SK-N-SH (cell line): ENCODE results near the gene RABL2B. TPM values are rescaled to one million over a fixed set of nuclear protein-coding genes. Genes with fewer than 3 reads are reported as not detected.

Experiments
- CTCF ChIA-PET: fragments of 300-600, 350-600 bp; formaldehyde crosslinking; extraction: SDS; loops from one replicate; lab custom pipeline; 2021; lab: Yijun Ruan, JAX
- POLR2A ChIA-PET: fragments of 350-600 bp; sonication (Branson Sonifier 250); formaldehyde crosslinking; extraction: SDS; loops from one replicate; lab custom pipeline; 2020; ENCODE audit warnings: antibody characterized with exemption, inconsistent platforms; lab: Yijun Ruan, JAX
- DNase-seq: peaks from one replicate; pipeline ENCODE4 v3.0.0; 2012
- H2AFZ ChIP-seq: fragments of 200-600 bp; sonication (generic); 2 replicates; pipeline ENCODE4 v1.8.1; 2016; ENCODE audit warnings: antibody characterized with exemption, mild to moderate bottlenecking, low read depth
- H3F3A ChIP-seq: fragments of 200-600 bp; sonication (generic); replicated peaks from 2 replicates; pipeline ENCODE3; 2016; ENCODE audit warnings: antibody characterized with exemption, mild to moderate bottlenecking; ENCODE audit not compliant: insufficient read depth
- H3K27ac ChIP-seq, 2 experiments: fragments of 200-500 bp in 1 of 2; fragments of 200-600 bp in 1 of 2; sonication (Bioruptor generic) in 1 of 2; sonication (generic), shearing (Covaris generic) in 1 of 2; 2 replicates each; pipeline versions ENCODE4 v1.5.1 to v1.6.1; 2014 to 2016; ENCODE audit warnings: low read depth in 2 of 2, inconsistent platforms in 1 of 2, low read length in 1 of 2, mild to moderate bottlenecking in 1 of 2, mixed read lengths in 1 of 2
- H3K27me3 ChIP-seq: fragments of 200-600 bp; sonication (generic), shearing (Covaris generic); 2 replicates; pipeline ENCODE4 v1.6.1; 2016; ENCODE audit warnings: mixed run types; ENCODE audit not compliant: insufficient read depth
- H3K36me3 ChIP-seq, 2 experiments: fragments of 200-500 bp in 1 of 2; fragments of 200-600 bp in 1 of 2; sonication (Bioruptor generic) in 1 of 2; sonication (generic) in 1 of 2; replicated peaks in 1 of 2; 2 replicates each; pipeline versions ENCODE3 to v1.5.1; 2014 to 2016; ENCODE audit warnings: low read length in 1 of 2, mild to moderate bottlenecking in 1 of 2; ENCODE audit not compliant: insufficient read depth in 2 of 2, control insufficient read depth in 1 of 2
- H3K4me1 ChIP-seq, 2 experiments: fragments of 200-500 bp in 1 of 2; fragments of 200-600 bp in 1 of 2; sonication (Bioruptor generic) in 1 of 2; sonication (generic), shearing (Covaris generic) in 1 of 2; 2 replicates each; pipeline versions ENCODE4 v1.5.1 to v1.6.1; 2014 to 2016; ENCODE audit warnings: low read depth in 1 of 2, low read length in 1 of 2, mixed run types in 1 of 2; ENCODE audit not compliant: insufficient read depth in 2 of 2, control insufficient read depth in 1 of 2
- H3K4me2 ChIP-seq: fragments of 200-600 bp; sonication (generic), shearing (Covaris generic); 2 replicates; pipeline ENCODE4 v1.6.1; 2017; ENCODE audit warnings: mixed run types
- H3K4me3 ChIP-seq, 2 experiments: fragments of 200-500 bp in 1 of 2; fragments of 200-600 bp in 1 of 2; sonication (Bioruptor generic) in 1 of 2; sonication (generic), shearing (Covaris generic) in 1 of 2; 2 replicates each; pipeline versions ENCODE4 v1.5.1 to v1.8.1; 2014 to 2016; ENCODE audit warnings: low read depth in 2 of 2, inconsistent platforms in 1 of 2, low read length in 1 of 2, mild to moderate bottlenecking in 1 of 2, mixed read lengths in 1 of 2, moderate library complexity in 1 of 2
- H3K79me2 ChIP-seq: fragments of 200-600 bp; sonication (generic); 2 replicates; pipeline ENCODE4 v1.8.1; 2017; ENCODE audit warnings: mild to moderate bottlenecking; ENCODE audit not compliant: insufficient read depth
- H3K9ac ChIP-seq: fragments of 200-600 bp; sonication (generic); 2 replicates; pipeline ENCODE4 v1.6.1; 2017; ENCODE audit warnings: mixed run types
- H3K9me2 ChIP-seq: fragments of 200-600 bp; sonication (generic); 2 replicates; pipeline ENCODE4 v1.6.1; 2017; ENCODE audit warnings: mixed run types
- H3K9me3 ChIP-seq: fragments of 200-600 bp; sonication (generic); 2 replicates; pipeline ENCODE4 v1.6.1; 2017; ENCODE audit warnings: mixed run types, mild to moderate bottlenecking, moderate library complexity
- H4K20me1 ChIP-seq: fragments of 200-600 bp; sonication (generic); 2 replicates; pipeline ENCODE4 v1.6.1; 2017; ENCODE audit warnings: mild to moderate bottlenecking, mixed run types; ENCODE audit not compliant: insufficient read depth
- ELF1 ChIP-seq: IDR thresholded peaks from 2 replicates; pipeline ENCODE4 v1.4.0; 2012
- EP300 ChIP-seq, 2 experiments: IDR thresholded peaks; 2 replicates each; pipeline versions ENCODE4 v1.4.0 to v1.6.1; 2012; ENCODE audit warnings: borderline replicate concordance in 1 of 2, low read depth in 1 of 2, low read length in 1 of 2
- EZH2phosphoT487 ChIP-seq: fragments of 200-600 bp; sonication (generic); IDR thresholded peaks from 2 replicates; pipeline ENCODE4 v1.6.1; 2017; ENCODE audit warnings: low read depth, mixed run types, mild to moderate bottlenecking, antibody characterized with exemption, moderate library complexity, borderline replicate concordance
- FOSL2 ChIP-seq: IDR thresholded peaks from 2 replicates; pipeline ENCODE4 v1.4.0; 2012; ENCODE audit warnings: low read depth, mild to moderate bottlenecking, moderate library complexity, borderline replicate concordance
- FOXM1 ChIP-seq: IDR thresholded peaks from 2 replicates; pipeline ENCODE4 v1.4.0; 2012; ENCODE audit warnings: low read depth, mild to moderate bottlenecking
- GABPA ChIP-seq: IDR thresholded peaks from 2 replicates; pipeline ENCODE4 v1.4.0; 2012; ENCODE audit warnings: low read depth, mild to moderate bottlenecking
- GATA2 ChIP-seq: sonication (generic); formaldehyde crosslinking; IDR thresholded peaks from 2 replicates; pipeline ENCODE4 v1.5.0; 2020; ENCODE audit warnings: mild to moderate bottlenecking, missing genetic modification reagents
- MXI1 ChIP-seq: IDR thresholded peaks from 2 replicates; pipeline ENCODE4 v1.6.1; 2012; ENCODE audit warnings: mild to moderate bottlenecking, low read depth, low read length, improper control_type of control experiment
- NFIC ChIP-seq: IDR thresholded peaks from 2 replicates; pipeline ENCODE4 v1.4.0; 2012; ENCODE audit warnings: borderline replicate concordance
- NRF1 ChIP-seq: IDR thresholded peaks from 2 replicates; pipeline ENCODE4 v1.6.1; 2012; ENCODE audit warnings: low read depth, mild to moderate bottlenecking, low read length
- POLR2AphosphoS5 ChIP-seq: IDR thresholded peaks from 2 replicates; pipeline ENCODE4 v1.6.1; 2012; ENCODE audit warnings: low read depth, low read length
- RCOR1 ChIP-seq: fragments of 150-350 bp; IDR thresholded peaks from 2 replicates; pipeline ENCODE4 v1.6.1; 2017; ENCODE audit warnings: antibody characterized with exemption, low read length
- REST ChIP-seq: IDR thresholded peaks from 2 replicates; pipeline ENCODE4 v1.6.1; 2012; ENCODE audit warnings: mild to moderate bottlenecking, low read depth, low read length, moderate library complexity
- SIN3A ChIP-seq: IDR thresholded peaks from 2 replicates; pipeline ENCODE4 v1.6.1; 2012; ENCODE audit warnings: low read depth, mild to moderate bottlenecking, low read length, moderate library complexity, borderline replicate concordance
- TCF12 ChIP-seq: IDR thresholded peaks from 2 replicates; pipeline ENCODE4 v1.4.0; 2012
- TEAD4 ChIP-seq: IDR thresholded peaks from 2 replicates; pipeline ENCODE4 v1.4.0; 2012; ENCODE audit warnings: mild to moderate bottlenecking, borderline replicate concordance; ENCODE audit not compliant: insufficient read depth
- USF2 ChIP-seq: fragments of 150-350 bp; IDR thresholded peaks from 2 replicates; pipeline ENCODE4 v1.6.1; 2017; ENCODE audit warnings: antibody characterized with exemption, low read length, low read depth, borderline replicate concordance
- WGBS: methylation state at CpG from one replicate; pipeline ENCODE4 v1.1.6; 2017; ENCODE audit warnings: low lambda C conversion rate; 5-methylcytosine and 5-hydroxymethylcytosine counted together
- polyA plus RNA-seq, 3 experiments: library from polyadenylated mRNA; depleted of rRNA; stranded (reverse); fragments of >200 nt; gene quantifications; 2 replicates each; pipeline ENCODE4 v1.2.3, GENCODE V29; 2012
- TF ChIP-seq, protein P1 (sequence below): fragments of 150-350 bp; IDR thresholded peaks from 2 replicates; pipeline ENCODE4 v1.6.1; 2016; ENCODE audit warnings: mild to moderate bottlenecking, low read depth, low read length
- TF ChIP-seq, protein P2 (sequence below): IDR thresholded peaks from 2 replicates; pipeline ENCODE4 v1.4.0; 2012; ENCODE audit warnings: low read depth, borderline replicate concordance
- TF ChIP-seq, protein P3 (sequence below): IDR thresholded peaks from 2 replicates; pipeline ENCODE4; 2012
- TF ChIP-seq, protein P4 (sequence below): IDR thresholded peaks from 2 replicates; pipeline ENCODE4 v1.4.0; 2012; ENCODE audit warnings: low read depth

The RABL2B gene
- polyA plus RNA-seq, 1 of the 3 experiments (the other 2 are of a cell fraction), result 61.7 TPM

- no peaks in the 10 kb centered on the region for H3K79me2 ChIP-seq
- CTCF ChIA-PET, result interaction anchor here (0.6 to 1.3 kb wide), 2 partner anchors 50 to 659 kb away, joined by 3 to 4 read pairs; no protein-coding TSS in a partner anchor
Measured at GRCh38 chr22:50724616-50725015, 58.8 kb downstream of the RABL2B start.

GRCh38 chr22:50723991-50724390, 59.4 kb downstream of the RABL2B start:
- no peak overlapping the region for H3K27ac ChIP-seq
- H3K4me3 ChIP-seq, result no peak overlapping the region
- H3K79me2 ChIP-seq, result no peaks in the 10 kb centered on the region
- H2AFZ ChIP-seq, result no peak overlapping the region
- no peak overlapping the region for H3K4me2 ChIP-seq
- POLR2A ChIA-PET, result no interaction called here
- no peaks in the 10 kb centered on the region for H3K9me2 ChIP-seq
- no peak overlapping the region for H3K9ac ChIP-seq
- no peak for DNase-seq
- no peaks in the 10 kb centered on the region for H4K20me1 ChIP-seq
- no peaks in the 10 kb centered on the region for H3F3A ChIP-seq
- no peaks in the 10 kb centered on the region for H3K4me1 ChIP-seq
- no peaks in the 10 kb centered on the region for H3K9me3 ChIP-seq
- CTCF ChIA-PET, result no interaction called here
- no peaks in the 10 kb centered on the region for H3K36me3 ChIP-seq
- no peaks in the 10 kb centered on the region for H3K27me3 ChIP-seq
- 91% methylated on average over 6 of the region's 7 CpGs for WGBS
- TF ChIP-seq SIN3A (no peak), TCF12 (no peak), EZH2phosphoT487 (no peak), GATA2 (no peak), POLR2AphosphoS5 (no peak), ELF1 (no peak), GABPA (no peak), TEAD4 (no peak), FOSL2 (no peak), USF2 (no peak), EP300 (IDR thresholded peaks at IDR 0.05; ENCODE audit: borderline replicate concordance in 1 of 2, low read depth in 1 of 2, low read length in 1 of 2) (no peak), NRF1 (no peak), FOXM1 (no peak), RCOR1 (no peak), REST (no peak)
- TF ChIP-seq, protein P1, sequence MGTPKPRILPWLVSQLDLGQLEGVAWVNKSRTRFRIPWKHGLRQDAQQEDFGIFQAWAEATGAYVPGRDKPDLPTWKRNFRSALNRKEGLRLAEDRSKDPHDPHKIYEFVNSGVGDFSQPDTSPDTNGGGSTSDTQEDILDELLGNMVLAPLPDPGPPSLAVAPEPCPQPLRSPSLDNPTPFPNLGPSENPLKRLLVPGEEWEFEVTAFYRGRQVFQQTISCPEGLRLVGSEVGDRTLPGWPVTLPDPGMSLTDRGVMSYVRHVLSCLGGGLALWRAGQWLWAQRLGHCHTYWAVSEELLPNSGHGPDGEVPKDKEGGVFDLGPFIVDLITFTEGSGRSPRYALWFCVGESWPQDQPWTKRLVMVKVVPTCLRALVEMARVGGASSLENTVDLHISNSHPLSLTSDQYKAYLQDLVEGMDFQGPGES, result no peak
- TF ChIP-seq, protein P2, sequence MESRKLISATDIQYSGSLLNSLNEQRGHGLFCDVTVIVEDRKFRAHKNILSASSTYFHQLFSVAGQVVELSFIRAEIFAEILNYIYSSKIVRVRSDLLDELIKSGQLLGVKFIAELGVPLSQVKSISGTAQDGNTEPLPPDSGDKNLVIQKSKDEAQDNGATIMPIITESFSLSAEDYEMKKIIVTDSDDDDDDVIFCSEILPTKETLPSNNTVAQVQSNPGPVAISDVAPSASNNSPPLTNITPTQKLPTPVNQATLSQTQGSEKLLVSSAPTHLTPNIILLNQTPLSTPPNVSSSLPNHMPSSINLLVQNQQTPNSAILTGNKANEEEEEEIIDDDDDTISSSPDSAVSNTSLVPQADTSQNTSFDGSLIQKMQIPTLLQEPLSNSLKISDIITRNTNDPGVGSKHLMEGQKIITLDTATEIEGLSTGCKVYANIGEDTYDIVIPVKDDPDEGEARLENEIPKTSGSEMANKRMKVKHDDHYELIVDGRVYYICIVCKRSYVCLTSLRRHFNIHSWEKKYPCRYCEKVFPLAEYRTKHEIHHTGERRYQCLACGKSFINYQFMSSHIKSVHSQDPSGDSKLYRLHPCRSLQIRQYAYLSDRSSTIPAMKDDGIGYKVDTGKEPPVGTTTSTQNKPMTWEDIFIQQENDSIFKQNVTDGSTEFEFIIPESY, result no peak
- TF ChIP-seq, protein P3, sequence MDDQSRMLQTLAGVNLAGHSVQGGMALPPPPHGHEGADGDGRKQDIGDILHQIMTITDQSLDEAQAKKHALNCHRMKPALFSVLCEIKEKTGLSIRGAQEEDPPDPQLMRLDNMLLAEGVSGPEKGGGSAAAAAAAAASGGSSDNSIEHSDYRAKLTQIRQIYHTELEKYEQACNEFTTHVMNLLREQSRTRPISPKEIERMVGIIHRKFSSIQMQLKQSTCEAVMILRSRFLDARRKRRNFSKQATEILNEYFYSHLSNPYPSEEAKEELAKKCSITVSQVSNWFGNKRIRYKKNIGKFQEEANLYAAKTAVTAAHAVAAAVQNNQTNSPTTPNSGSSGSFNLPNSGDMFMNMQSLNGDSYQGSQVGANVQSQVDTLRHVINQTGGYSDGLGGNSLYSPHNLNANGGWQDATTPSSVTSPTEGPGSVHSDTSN, result no peak
- TF ChIP-seq, protein P4, sequence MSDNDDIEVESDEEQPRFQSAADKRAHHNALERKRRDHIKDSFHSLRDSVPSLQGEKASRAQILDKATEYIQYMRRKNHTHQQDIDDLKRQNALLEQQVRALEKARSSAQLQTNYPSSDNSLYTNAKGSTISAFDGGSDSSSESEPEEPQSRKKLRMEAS, result no peak

More at GRCh38 chr22:50724616-50725015, 58.8 kb downstream of the RABL2B start:
- no peaks in the 10 kb centered on the region for H3K9me2 ChIP-seq
- no peaks in the 10 kb centered on the region for H3K27me3 ChIP-seq
- H3F3A ChIP-seq, result no peaks in the 10 kb centered on the region
- POLR2A ChIA-PET, result no interaction called here
- no peak for TF ChIP-seq MXI1
- TF ChIP-seq NFIC, result no peak
- H3K27ac ChIP-seq, result no peak overlapping the region
- H4K20me1 ChIP-seq, result no peaks in the 10 kb centered on the region
- H3K9me3 ChIP-seq, result no peaks in the 10 kb centered on the region
- H2AFZ ChIP-seq, result no peak overlapping the region
- no peak for DNase-seq
- no peaks in the 10 kb centered on the region for H3K4me1 ChIP-seq
- WGBS, result 83% methylated on average over 3 of the region's 8 CpGs
- H3K9ac ChIP-seq, result no peak overlapping the region
- no peak overlapping the region for H3K4me3 ChIP-seq
- H3K36me3 ChIP-seq, result no peaks in the 10 kb centered on the region
- H3K4me2 ChIP-seq, result no peak overlapping the region
